Mucosa of descending colon (tissue), 3 donors: Measurements from ENCODE around the gene NDE1. TPM values are rescaled to one million over a fixed set of nuclear protein-coding genes. Genes with fewer than 3 reads are reported as not detected.

Experiments
- ATAC-seq: fragments of 200-7000 bp; cut with Tn5 transposase; one replicate; pipeline ENCODE4 v1.9.1; 2020; ENCODE audit warnings: mild to moderate bottlenecking, moderate library complexity
- DNase-seq, 3 donors: peaks; one replicate each; pipeline ENCODE4 v3.0.0-alpha.2; 2020
- H3K36me3 ChIP-seq: fragments of 200-600 bp; one replicate; pipeline ENCODE4 v1.8.0; 2021; ENCODE audit warnings: low read depth, mild to moderate bottlenecking
- H3K4me1 ChIP-seq: fragments of 200-600 bp; one replicate; pipeline ENCODE4 v1.8.0; 2021; ENCODE audit warnings: low read depth, mild to moderate bottlenecking
- H3K4me3 ChIP-seq: fragments of 200-600 bp; one replicate; pipeline ENCODE4 v1.8.0; 2021; ENCODE audit warnings: mild to moderate bottlenecking
- H3K9me3 ChIP-seq: fragments of 200-600 bp; one replicate; pipeline ENCODE4 v1.8.0; 2021; ENCODE audit warnings: mild to moderate bottlenecking
- intact Hi-C, 2 donors: fragments of 100-400 bp; cut with DNase I in 1 of 2; cut with micrococcal nuclease in 1 of 2; formaldehyde crosslinking; loops; one replicate each; pipeline versions ENCODE4 v1.11.0 to v1.11.1; 2022; cut with DNase I, micrococcal nuclease
- total RNA-seq, 3 donors: library from RNA; stranded (reverse); fragmentation: NEBNext Ultra II Directional in 2 of 3; extraction: Animal tissue kit (Norgen Biotek cat#: 25700) in 2 of 3; gene quantifications; one replicate each; pipeline versions ENCODE4 v1.2.1 to v1.2.4, GENCODE V29; 2021 to 2023
- TF ChIP-seq, protein P1 (sequence below): fragments of 200-600 bp; IDR thresholded peaks from one replicate; pipeline ENCODE4 v1.8.0; 2022; ENCODE audit warnings: antibody characterized with exemption, mild to moderate bottlenecking
- donor health status: DM: no; HTN: no; CAD: no; lungs with moderate emphysema.
- donor health status: DM: no; HTN: no; CAD: no.
- donor health status: DM: no; HTN: yes; CAD: no.

The NDE1 gene
- total RNA-seq, 3 donors from 2014 or later = 27.2 to 46.6 (median 33.9) TPM

DNA sequence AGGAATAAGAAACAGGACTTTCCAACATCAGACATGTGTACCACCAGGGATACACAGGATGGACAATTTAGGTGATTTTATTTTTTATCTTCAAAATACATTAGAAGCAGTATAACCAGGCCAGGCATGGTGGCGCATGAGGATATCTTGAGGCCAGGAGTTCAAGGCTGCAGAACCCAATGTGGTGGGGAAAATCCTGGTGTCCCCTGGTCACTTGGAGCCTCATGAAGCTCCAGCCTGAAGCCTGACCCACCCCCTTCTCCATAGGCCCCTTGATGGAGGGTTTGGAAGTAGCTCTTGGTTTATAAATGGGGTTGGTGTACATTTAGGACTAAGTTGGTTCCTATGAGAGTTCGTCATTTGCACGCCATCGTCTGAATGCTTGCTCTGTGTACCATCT is 118.2 kb downstream of the NDE1 start:
- DNase-seq = no peak
- TF ChIP-seq, protein P1, sequence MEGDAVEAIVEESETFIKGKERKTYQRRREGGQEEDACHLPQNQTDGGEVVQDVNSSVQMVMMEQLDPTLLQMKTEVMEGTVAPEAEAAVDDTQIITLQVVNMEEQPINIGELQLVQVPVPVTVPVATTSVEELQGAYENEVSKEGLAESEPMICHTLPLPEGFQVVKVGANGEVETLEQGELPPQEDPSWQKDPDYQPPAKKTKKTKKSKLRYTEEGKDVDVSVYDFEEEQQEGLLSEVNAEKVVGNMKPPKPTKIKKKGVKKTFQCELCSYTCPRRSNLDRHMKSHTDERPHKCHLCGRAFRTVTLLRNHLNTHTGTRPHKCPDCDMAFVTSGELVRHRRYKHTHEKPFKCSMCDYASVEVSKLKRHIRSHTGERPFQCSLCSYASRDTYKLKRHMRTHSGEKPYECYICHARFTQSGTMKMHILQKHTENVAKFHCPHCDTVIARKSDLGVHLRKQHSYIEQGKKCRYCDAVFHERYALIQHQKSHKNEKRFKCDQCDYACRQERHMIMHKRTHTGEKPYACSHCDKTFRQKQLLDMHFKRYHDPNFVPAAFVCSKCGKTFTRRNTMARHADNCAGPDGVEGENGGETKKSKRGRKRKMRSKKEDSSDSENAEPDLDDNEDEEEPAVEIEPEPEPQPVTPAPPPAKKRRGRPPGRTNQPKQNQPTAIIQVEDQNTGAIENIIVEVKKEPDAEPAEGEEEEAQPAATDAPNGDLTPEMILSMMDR = no peak
- Histone ChIP-seq H3K36me3 (no peaks in the 10 kb centered on the region), H3K4me1 (no peaks in the 10 kb centered on the region), H3K4me3 (no peak overlapping the region), H3K9me3 (no peaks in the 10 kb centered on the region)
- ATAC-seq = no peak
- intact Hi-C loops = no loop called here

DNA sequence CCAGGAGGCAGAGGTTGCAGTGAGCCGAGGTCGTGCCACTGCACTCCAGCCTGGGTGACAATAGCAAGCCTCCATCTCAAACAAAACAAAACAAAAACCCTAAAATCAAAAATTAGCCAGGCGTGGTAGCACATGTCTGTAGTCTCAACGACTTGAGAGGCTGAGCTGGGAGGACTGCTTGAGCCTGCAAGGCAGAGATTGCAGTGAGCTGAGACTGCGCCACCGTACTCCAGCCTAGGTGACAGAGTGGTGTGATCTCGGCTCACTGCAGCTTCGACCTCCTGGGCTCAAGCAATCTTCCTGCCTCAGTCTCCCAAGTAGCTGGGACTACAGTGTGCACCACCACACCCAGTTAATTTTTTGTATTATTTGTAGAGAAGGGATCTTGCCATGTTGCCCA is 119.2 kb downstream of the NDE1 start:
- TF ChIP-seq, protein P1 = no peak
- H3K9me3 ChIP-seq = no peaks in the 10 kb centered on the region
- no peak overlapping the region for H3K4me3 ChIP-seq
- no peaks in the 10 kb centered on the region for H3K4me1 ChIP-seq
- DNase-seq (no peak), ATAC-seq (no peak)
- no peaks in the 10 kb centered on the region for H3K36me3 ChIP-seq
- intact Hi-C loops = no loop called here

DNA sequence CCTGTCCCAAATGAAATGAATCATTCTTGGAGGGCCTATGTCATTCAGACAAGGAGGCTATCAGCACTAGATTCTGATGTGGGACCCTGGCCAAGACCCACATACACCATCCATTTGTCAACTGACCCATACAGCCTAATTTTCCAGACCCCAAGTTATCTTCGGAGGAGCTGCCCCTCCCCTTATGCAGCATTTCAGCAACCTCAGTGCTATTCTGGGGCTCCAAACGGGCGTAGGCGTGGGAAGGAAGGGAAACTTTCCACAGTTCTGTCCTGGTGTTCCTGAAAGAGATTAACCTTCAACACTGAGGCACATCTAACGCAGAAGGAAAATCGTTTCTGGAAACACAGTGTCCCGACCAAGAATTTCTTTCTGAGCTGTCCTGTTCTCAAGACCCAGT is 120.1 kb downstream of the NDE1 start:
- ATAC-seq = no peak
- intact Hi-C loops = no loop called here
- Histone ChIP-seq H3K9me3 (no peaks in the 10 kb centered on the region), H3K4me1 (no peaks in the 10 kb centered on the region), H3K36me3 (no peaks in the 10 kb centered on the region), H3K4me3 (no peak overlapping the region)
- TF ChIP-seq, protein P1 = no peak
- DNase-seq = no peak

DNA sequence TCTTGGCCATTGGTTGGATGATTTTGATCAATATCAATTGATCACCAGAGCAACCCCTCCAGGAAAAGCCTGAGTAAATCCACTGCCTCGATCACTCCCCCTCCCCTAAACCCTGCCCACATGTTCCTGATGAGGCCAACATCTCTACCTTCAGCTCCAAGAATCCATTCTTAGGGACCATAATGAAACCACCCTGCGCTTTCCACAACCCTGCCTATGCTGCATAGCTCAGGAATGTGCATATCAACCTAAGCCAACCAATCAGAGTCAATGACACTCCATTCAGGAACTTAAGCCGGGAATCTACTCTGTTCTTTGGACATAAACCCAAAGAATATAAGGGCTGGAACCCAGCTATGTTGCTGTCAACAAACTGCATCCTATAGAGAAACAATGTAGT is 120.5 kb downstream of the NDE1 start:
- intact Hi-C loops = no loop called here
- H3K36me3 ChIP-seq = no peaks in the 10 kb centered on the region
- no peaks in the 10 kb centered on the region for H3K4me1 ChIP-seq
- no peak for DNase-seq
- no peaks in the 10 kb centered on the region for H3K9me3 ChIP-seq
- TF ChIP-seq, protein P1 = no peak
- no peak overlapping the region for H3K4me3 ChIP-seq
- ATAC-seq = no peak

GRCh38 chr16:15771694-15772093 is 121.6 kb downstream of the NDE1 start:
- intact Hi-C loops = no loop called here
- ATAC-seq (no peak), DNase-seq (no peak)
- TF ChIP-seq, protein P1 = no peak
- H3K4me1 ChIP-seq = no peaks in the 10 kb centered on the region
- no peak overlapping the region for H3K4me3 ChIP-seq
- no peaks in the 10 kb centered on the region for H3K9me3 ChIP-seq
- H3K36me3 ChIP-seq = no peaks in the 10 kb centered on the region
